GM19043 (cell line): ENCODE data around the gene PRDM16.

Source experiments
- ATAC-seq: cut with Tn5 transposase; IDR thresholded peaks from one replicate; pipeline ENCODE4 v1.9.1; 2021; ENCODE audit warnings: low read depth; ENCODE audit not compliant: unreplicated experiment

PRDM16 gene

GRCh38 chr1:3099861-3100260, 30.9 kb downstream of the PRDM16 start:
- no peak for ATAC-seq

GRCh38 chr1:3101124-3101939, 32.3 kb downstream of the PRDM16 start:
- ATAC-seq: no peak

GRCh38 chr1:3102641-3103040, 33.6 kb downstream of the PRDM16 start:
- ATAC-seq: no peak

- no peak for ATAC-seq
Measured at GRCh38 chr1:3103967-3104677, 35.1 kb downstream of the PRDM16 start.

- ATAC-seq: no peak
Measured at GRCh38 chr1:3105167-3105863, 36.3 kb downstream of the PRDM16 start.

- no peak for ATAC-seq
Measured at GRCh38 chr1:3106216-3106615, 37.2 kb downstream of the PRDM16 start.

GRCh38 chr1:3107201-3107600, 38.2 kb downstream of the PRDM16 start:
- no peak for ATAC-seq

- no peak for ATAC-seq
Measured at GRCh38 chr1:3109355-3109754, 40.4 kb downstream of the PRDM16 start.

- ATAC-seq: no peak
Measured at GRCh38 chr1:3111348-3112021, 42.5 kb downstream of the PRDM16 start.

- ATAC-seq: no peak
Measured at GRCh38 chr1:3112526-3112925, 43.5 kb downstream of the PRDM16 start.

GRCh38 chr1:3113047-3113740, 44.2 kb downstream of the PRDM16 start:
- no peak for ATAC-seq

GRCh38 chr1:3113741-3114056, 44.7 kb downstream of the PRDM16 start:
- ATAC-seq: no peak

- no peak for ATAC-seq
Measured at GRCh38 chr1:3114131-3114744, 45.2 kb downstream of the PRDM16 start.

GRCh38 chr1:3114846-3115245, 45.8 kb downstream of the PRDM16 start:
- ATAC-seq: no peak

- no peak for ATAC-seq
Measured at GRCh38 chr1:3115275-3116149, 46.5 kb downstream of the PRDM16 start.

- no peak for ATAC-seq
Measured at GRCh38 chr1:3116150-3116510, 47.1 kb downstream of the PRDM16 start.

- ATAC-seq: no peak
Measured at GRCh38 chr1:3116560-3116959, 47.6 kb downstream of the PRDM16 start.

- ATAC-seq: no peak
Measured at GRCh38 chr1:3117879-3118278, 48.9 kb downstream of the PRDM16 start.

GRCh38 chr1:3119061-3119460, 50.1 kb downstream of the PRDM16 start:
- no peak for ATAC-seq
